ENCODE measurements around the gene GABBR2.

GRCh38 chr9:98311541-98311940 lies 397.2 kb downstream of the GABBR2 start:
- TF ChIP-seq POLR2A (IDR thresholded peaks at IDR 0.05), result no peak
- TF ChIP-seq, protein P1, sequence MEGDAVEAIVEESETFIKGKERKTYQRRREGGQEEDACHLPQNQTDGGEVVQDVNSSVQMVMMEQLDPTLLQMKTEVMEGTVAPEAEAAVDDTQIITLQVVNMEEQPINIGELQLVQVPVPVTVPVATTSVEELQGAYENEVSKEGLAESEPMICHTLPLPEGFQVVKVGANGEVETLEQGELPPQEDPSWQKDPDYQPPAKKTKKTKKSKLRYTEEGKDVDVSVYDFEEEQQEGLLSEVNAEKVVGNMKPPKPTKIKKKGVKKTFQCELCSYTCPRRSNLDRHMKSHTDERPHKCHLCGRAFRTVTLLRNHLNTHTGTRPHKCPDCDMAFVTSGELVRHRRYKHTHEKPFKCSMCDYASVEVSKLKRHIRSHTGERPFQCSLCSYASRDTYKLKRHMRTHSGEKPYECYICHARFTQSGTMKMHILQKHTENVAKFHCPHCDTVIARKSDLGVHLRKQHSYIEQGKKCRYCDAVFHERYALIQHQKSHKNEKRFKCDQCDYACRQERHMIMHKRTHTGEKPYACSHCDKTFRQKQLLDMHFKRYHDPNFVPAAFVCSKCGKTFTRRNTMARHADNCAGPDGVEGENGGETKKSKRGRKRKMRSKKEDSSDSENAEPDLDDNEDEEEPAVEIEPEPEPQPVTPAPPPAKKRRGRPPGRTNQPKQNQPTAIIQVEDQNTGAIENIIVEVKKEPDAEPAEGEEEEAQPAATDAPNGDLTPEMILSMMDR (IDR thresholded peaks at IDR 0.05), result no peak

Data from uterus (tissue), 2 donors.